ENCODE results near the gene SCGB3A2. TPM values are rescaled to one million over a fixed set of nuclear protein-coding genes. Genes with fewer than 3 reads are reported as not detected.

Gene SCGB3A2, protein sequence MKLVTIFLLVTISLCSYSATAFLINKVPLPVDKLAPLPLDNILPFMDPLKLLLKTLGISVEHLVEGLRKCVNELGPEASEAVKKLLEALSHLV
- total RNA-seq (under 1 TPM in 1 of 4 donors, not detected in 3; 0.95 TPM), polyA plus RNA-seq (0.34 TPM)
- long read RNA-seq, donor 1, result 0 reads
- long read RNA-seq, donor 2, result 0 reads
- long read RNA-seq, donor 3, result 0 reads
- long read RNA-seq, donor 4, partial matches to known transcripts, result 0 of 1 reads
- long read RNA-seq, donor 4, other reads (novel, unspliced or antisense), result 0 of 1 reads

DNA sequence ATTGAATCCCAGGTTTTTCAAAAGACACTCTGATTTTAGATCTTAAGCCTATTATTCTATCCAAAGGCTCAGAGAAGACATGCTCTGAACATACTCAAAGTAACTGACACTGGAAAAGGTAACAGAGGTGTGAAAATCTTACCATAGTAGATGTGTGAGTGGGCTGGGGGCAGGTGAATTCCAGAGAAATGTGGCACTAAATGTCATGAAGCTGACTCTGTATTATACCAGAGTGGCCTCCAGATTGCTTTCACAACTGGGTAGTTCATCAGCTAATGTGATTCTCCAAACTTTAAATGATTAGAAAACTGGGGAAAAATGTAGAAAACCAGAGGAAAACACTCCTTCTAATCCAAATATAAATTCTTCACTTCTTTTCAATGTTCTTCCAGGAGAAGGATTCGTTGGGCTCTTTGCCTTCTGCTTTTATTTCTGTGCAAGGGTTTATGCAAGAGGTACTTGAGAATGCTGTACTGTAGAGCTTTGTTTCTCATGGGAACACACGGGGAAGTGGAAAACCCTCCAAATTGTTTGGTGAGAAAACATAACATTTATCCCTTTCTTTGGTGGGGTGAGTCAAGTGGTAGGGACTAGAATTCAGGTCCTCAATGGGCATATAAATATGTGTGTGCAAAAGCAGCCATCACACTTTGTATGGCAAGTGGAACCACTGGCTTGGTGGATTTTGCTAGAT is at the start of gene SCGB3A2:
Gene SCGB3A2, plus strand, starts transcription at position 646 of the 694 bp plus-strand sequence. CDS start 93 bp downstream, outside the sequence.
- intact Hi-C loops (cut with DNase I), result no loop called here
- DNase-seq, result no peak
- WGBS, result 47% methylated on average over 2 of the region's 2 CpGs
- Histone ChIP-seq H3K27ac (ENCODE audit: low read length) (no peak within 1 kb of the TSS), H3K9me3 (ENCODE audit: control insufficient read depth, low read length) (no peaks in the 10 kb centered on the region), H3K4me1 (ENCODE audit: control insufficient read depth, insufficient read depth, low read length) (no peaks in the 10 kb centered on the region), H3K4me3 (ENCODE audit: low read length) (no peak within 1 kb of the TSS), H3K27me3 (ENCODE audit: control insufficient read depth, insufficient read depth) (no peaks in the 10 kb centered on the region)
- no peak for ATAC-seq

GRCh38 chr5:147830035-147830434 is 48.5 kb upstream of the SCGB3A2 start:
- Histone ChIP-seq H3K27me3 (ENCODE audit: control insufficient read depth, insufficient read depth) (no peaks in the 10 kb centered on the region), H3K4me1 (ENCODE audit: control insufficient read depth, insufficient read depth, low read length) (no peaks in the 10 kb centered on the region), H3K27ac (ENCODE audit: low read length) (no peak overlapping the region), H3K4me3 (ENCODE audit: low read length) (no peak overlapping the region), H3K9me3 (ENCODE audit: control insufficient read depth, low read length) (no peaks in the 10 kb centered on the region)
- no peak for ATAC-seq
- no peak for DNase-seq
- intact Hi-C loops (cut with DNase I), result no loop called here

- WGBS, result 92% methylated on average over 3 of the region's 3 CpGs
- no peak for ATAC-seq
- Histone ChIP-seq H3K9me3 (ENCODE audit: control insufficient read depth, low read length) (no peaks in the 10 kb centered on the region), H3K4me3 (ENCODE audit: low read length) (no peak within 1 kb of the TSS), H3K27ac (ENCODE audit: low read length) (no peak within 1 kb of the TSS), H3K4me1 (ENCODE audit: control insufficient read depth, insufficient read depth, low read length) (no peaks in the 10 kb centered on the region), H3K27me3 (ENCODE audit: control insufficient read depth, insufficient read depth) (no peaks in the 10 kb centered on the region)
- intact Hi-C loops (cut with DNase I), result no loop called here
- DNase-seq, result no peak
These were observed 47.0 kb upstream of the SCGB3A2 start, which contains the start of gene SPINK1 for GRCh38 chr5:147831465-147831864. Gene SPINK1, minus strand, starts transcription at chr5:147831671. Its CDS starts 94 bp downstream, at chr5:147831577.

DNA sequence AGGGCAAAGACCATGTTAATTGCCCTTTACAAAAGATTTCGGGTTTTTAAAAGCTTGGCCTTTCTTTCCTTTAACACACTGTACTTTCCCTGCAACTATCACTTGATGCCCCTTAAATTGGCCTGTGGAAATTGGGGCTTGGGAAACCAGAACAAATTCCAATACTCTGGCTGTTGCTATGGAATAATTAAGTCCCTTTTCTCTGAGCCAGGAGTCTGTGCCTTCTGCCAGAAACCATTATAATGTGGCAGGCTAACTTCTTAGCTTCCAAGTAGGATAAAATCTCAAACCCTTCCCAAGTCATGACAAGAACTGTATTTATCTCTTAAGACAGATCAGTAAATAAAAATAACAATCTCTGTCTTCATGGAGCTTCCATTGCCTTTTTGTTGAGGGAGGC is 46.0 kb upstream of the SCGB3A2 start:
- intact Hi-C loops (cut with DNase I), result no loop called here
- Histone ChIP-seq H3K9me3 (ENCODE audit: control insufficient read depth, low read length) (no peaks in the 10 kb centered on the region), H3K27ac (ENCODE audit: low read length) (no peak overlapping the region), H3K4me3 (ENCODE audit: low read length) (no peak overlapping the region), H3K27me3 (ENCODE audit: control insufficient read depth, insufficient read depth) (no peaks in the 10 kb centered on the region), H3K4me1 (ENCODE audit: control insufficient read depth, insufficient read depth, low read length) (no peaks in the 10 kb centered on the region)
- no peak for DNase-seq
- 96% methylated on average over 1 of the region's 1 CpG for WGBS
- ATAC-seq, result no peak

- ATAC-seq (no peak), DNase-seq (no peak)
- Histone ChIP-seq H3K27me3 (ENCODE audit: control insufficient read depth, insufficient read depth) (no peaks in the 10 kb centered on the region), H3K9me3 (ENCODE audit: control insufficient read depth, low read length) (no peaks in the 10 kb centered on the region), H3K4me1 (ENCODE audit: control insufficient read depth, insufficient read depth, low read length) (no peaks in the 10 kb centered on the region), H3K27ac (ENCODE audit: low read length) (no peak overlapping the region), H3K4me3 (ENCODE audit: low read length) (no peak overlapping the region)
- intact Hi-C loops (cut with DNase I), result no loop called here
- 76% methylated on average over 2 of the region's 2 CpGs for WGBS
These were observed 43.1 kb upstream of the SCGB3A2 start for GRCh38 chr5:147835386-147835798.

DNA sequence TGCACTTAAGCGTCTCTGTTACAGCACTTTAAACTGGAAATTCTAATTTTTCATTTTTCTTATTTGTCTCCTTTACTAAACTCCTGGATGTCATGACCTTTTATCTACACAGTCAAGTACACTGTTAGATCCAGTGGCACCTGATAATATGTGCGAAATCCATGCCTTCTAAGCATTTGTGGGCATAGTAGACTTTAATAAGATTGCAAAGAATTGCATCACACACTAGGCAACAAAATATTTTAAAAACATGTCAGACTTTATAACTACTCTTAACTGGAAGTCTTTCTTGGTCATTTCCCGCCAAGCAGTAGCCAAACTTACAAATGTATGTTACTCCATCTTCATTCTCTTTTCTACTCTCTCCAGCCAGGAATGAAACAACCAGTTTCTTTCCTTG is 42.1 kb upstream of the SCGB3A2 start:
- ATAC-seq, result no peak
- intact Hi-C loops (cut with DNase I), result no loop called here
- no peaks in the 10 kb centered on the region for H3K4me1 ChIP-seq (ENCODE audit: control insufficient read depth, insufficient read depth, low read length)
- no peaks in the 10 kb centered on the region for H3K27me3 ChIP-seq (ENCODE audit: control insufficient read depth, insufficient read depth)
- no peaks in the 10 kb centered on the region for H3K9me3 ChIP-seq (ENCODE audit: control insufficient read depth, low read length)
- 88% methylated on average over 3 of the region's 3 CpGs for WGBS
- DNase-seq, result no peak
- H3K27ac ChIP-seq (ENCODE audit: low read length), result no peak overlapping the region
- H3K4me3 ChIP-seq (ENCODE audit: low read length), result no peak overlapping the region

DNA sequence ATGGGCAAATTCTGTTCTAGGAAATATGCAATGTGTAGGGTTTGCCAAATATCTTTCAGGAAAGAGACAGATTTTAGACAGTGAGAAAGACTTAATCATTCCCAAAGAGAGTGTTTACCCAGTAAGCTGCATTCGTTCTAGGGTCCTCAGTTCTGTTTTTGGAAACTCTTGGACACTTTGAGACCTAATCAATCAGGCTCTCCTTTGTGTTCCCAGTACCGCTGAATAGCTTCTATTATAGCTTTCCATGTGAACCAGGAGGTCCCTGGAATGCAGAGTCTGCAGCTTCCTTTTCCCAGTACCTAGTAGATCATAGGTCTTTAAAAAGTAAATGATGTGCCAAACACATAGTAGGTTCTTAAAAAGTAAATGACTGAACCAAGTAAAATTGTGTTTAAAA is 35.6 kb upstream of the SCGB3A2 start:
- 52% methylated on average over 2 of the region's 2 CpGs for WGBS
- Histone ChIP-seq H3K4me3 (ENCODE audit: low read length) (no peak overlapping the region), H3K4me1 (ENCODE audit: control insufficient read depth, insufficient read depth, low read length) (no peaks in the 10 kb centered on the region), H3K9me3 (ENCODE audit: control insufficient read depth, low read length) (no peaks in the 10 kb centered on the region), H3K27ac (ENCODE audit: low read length) (no peak overlapping the region), H3K27me3 (ENCODE audit: control insufficient read depth, insufficient read depth) (peaks cover 4% of the 10 kb centered on the region)
- intact Hi-C loops (cut with DNase I), result no loop called here
- no peak for ATAC-seq
- DNase-seq, result no peak

GRCh38 chr5:147844846-147845245 is 33.7 kb upstream of the SCGB3A2 start:
- WGBS, result 44% methylated on average over 3 of the region's 3 CpGs
- intact Hi-C loops (cut with DNase I), result no loop called here
- Histone ChIP-seq H3K4me1 (ENCODE audit: control insufficient read depth, insufficient read depth, low read length) (no peaks in the 10 kb centered on the region), H3K27ac (ENCODE audit: low read length) (no peak overlapping the region), H3K27me3 (ENCODE audit: control insufficient read depth, insufficient read depth) (peaks cover 4% of the 10 kb centered on the region), H3K4me3 (ENCODE audit: low read length) (no peak overlapping the region), H3K9me3 (ENCODE audit: control insufficient read depth, low read length) (no peaks in the 10 kb centered on the region)
- ATAC-seq (no peak), DNase-seq (no peak)

GRCh38 chr5:147845618-147846017 is 32.9 kb upstream of the SCGB3A2 start:
- H3K4me3 ChIP-seq (ENCODE audit: low read length), result no peak overlapping the region
- peaks cover 4% of the 10 kb centered on the region for H3K27me3 ChIP-seq (ENCODE audit: control insufficient read depth, insufficient read depth)
- H3K27ac ChIP-seq (ENCODE audit: low read length), result no peak overlapping the region
- DNase-seq (no peak), ATAC-seq (no peak)
- 57% methylated on average over 4 of the region's 4 CpGs for WGBS
- H3K4me1 ChIP-seq (ENCODE audit: control insufficient read depth, insufficient read depth, low read length), result no peaks in the 10 kb centered on the region
- intact Hi-C loops (cut with DNase I), result no loop called here
- H3K9me3 ChIP-seq (ENCODE audit: control insufficient read depth, low read length), result no peaks in the 10 kb centered on the region

DNA sequence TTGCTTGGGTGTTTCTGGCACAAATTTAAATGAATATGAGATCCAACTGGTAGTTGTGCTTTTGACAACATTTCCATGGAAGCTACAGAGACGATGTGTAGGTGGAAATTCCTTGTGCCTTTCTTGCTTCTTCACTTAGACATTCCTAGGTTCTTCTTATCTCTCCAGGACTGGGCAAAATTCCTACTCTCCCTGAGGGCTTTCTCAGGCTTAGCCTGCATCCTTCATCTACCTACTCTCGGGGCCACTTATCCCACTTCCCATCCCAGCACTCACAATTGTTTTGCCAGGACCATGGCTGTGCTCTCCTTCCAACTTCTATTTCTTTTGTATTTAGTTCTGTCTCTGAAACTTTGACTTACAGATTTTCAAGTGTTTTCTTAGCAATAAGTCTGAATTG is 29.3 kb upstream of the SCGB3A2 start:
- Histone ChIP-seq H3K27ac (ENCODE audit: low read length) (no peak overlapping the region), H3K27me3 (ENCODE audit: control insufficient read depth, insufficient read depth) (peaks cover 2% of the 10 kb centered on the region), H3K4me1 (ENCODE audit: control insufficient read depth, insufficient read depth, low read length) (no peaks in the 10 kb centered on the region), H3K9me3 (ENCODE audit: control insufficient read depth, low read length) (no peaks in the 10 kb centered on the region), H3K4me3 (ENCODE audit: low read length) (no peak overlapping the region)
- intact Hi-C loops (cut with DNase I), result no loop called here
- no peak for DNase-seq
- no peak for ATAC-seq
- WGBS, result 38% methylated on average over 2 of the region's 2 CpGs

DNA sequence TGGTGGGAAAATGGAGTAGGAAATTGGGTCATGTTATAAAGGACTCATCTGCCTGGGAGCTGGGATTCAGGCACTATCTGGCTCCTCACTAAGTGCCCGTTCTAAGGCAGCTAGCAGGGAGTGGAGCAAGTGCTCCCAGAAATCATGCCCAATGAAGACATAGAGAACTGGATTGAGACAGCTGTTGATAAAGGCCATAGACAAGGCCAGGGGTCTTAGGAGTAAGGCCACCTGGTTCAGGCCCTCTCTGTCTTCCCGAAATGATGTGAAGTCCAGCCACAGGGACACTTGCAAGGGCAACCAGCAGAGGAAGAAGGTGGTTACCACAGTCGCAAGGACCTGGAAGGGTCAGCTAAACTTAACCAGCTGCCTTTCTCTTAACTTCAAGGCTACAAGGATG is 26.9 kb upstream of the SCGB3A2 start:
- no peak for ATAC-seq
- intact Hi-C loops (cut with DNase I), result loop anchor here in 1 of 4 donors (10.0 kb wide), 1 partner anchor 83 kb away; no protein-coding TSS in a partner anchor

More for the DNA sequence above, 26.9 kb upstream of the SCGB3A2 start:
- peaks cover 2% of the 10 kb centered on the region for H3K27me3 ChIP-seq (ENCODE audit: control insufficient read depth, insufficient read depth)
- DNase-seq, result no peak
- H3K27ac ChIP-seq (ENCODE audit: low read length), result no peak overlapping the region
- 98% methylated on average over 3 of the region's 3 CpGs for WGBS
- H3K4me1 ChIP-seq (ENCODE audit: control insufficient read depth, insufficient read depth, low read length), result no peaks in the 10 kb centered on the region
- H3K9me3 ChIP-seq (ENCODE audit: control insufficient read depth, low read length), result no peaks in the 10 kb centered on the region
- no peak overlapping the region for H3K4me3 ChIP-seq (ENCODE audit: low read length)

Data from right cardiac atrium (tissue), 5 donors.